Measurements from ENCODE around the gene PRKCI.
A peak's percentile ranks its signal among the peaks of the same experiment; 100 is the strongest.

The PRKCI gene

GRCh38 chr3:170207717-170208116 is 14.5 kb upstream of the PRKCI start:
- DNase-seq (ENCODE audit: low read depth, low spot score) = no peak
- H3K4me1 ChIP-seq (ENCODE audit: insufficient read depth, insufficient read length) = no peaks in the 10 kb centered on the region
- no peaks in the 10 kb centered on the region for H3K36me3 ChIP-seq (ENCODE audit: insufficient read depth, insufficient read length, low read length)
- H3K9ac ChIP-seq (ENCODE audit: insufficient read length, low read depth) = no peak overlapping the region
- no peaks in the 10 kb centered on the region for H3K27me3 ChIP-seq (ENCODE audit: insufficient read depth, insufficient read length)
- TF ChIP-seq SUZ12 (IDR thresholded peaks at IDR 0.05; ENCODE audit: extremely low read depth, insufficient read depth, insufficient read length) = no peak
- no peak for TF ChIP-seq YY1 (IDR thresholded peaks at IDR 0.05; ENCODE audit: insufficient read depth, insufficient read length)
- TF ChIP-seq ZNF274 (IDR thresholded peaks at IDR 0.05; ENCODE audit: low read depth, low read length) = no peak
- no peak overlapping the region for H3K4me3 ChIP-seq (ENCODE audit: insufficient read length, low read depth)
- no peaks in the 10 kb centered on the region for H3K9me3 ChIP-seq (ENCODE audit: insufficient read depth, low read length)

- no peak for DNase-seq (ENCODE audit: low read depth, low spot score)
- no peaks in the 10 kb centered on the region for H3K9me3 ChIP-seq (ENCODE audit: insufficient read depth, low read length)
- no peak overlapping the region for H3K4me3 ChIP-seq (ENCODE audit: insufficient read length, low read depth)
- H3K4me1 ChIP-seq (ENCODE audit: insufficient read depth, insufficient read length) = no peaks in the 10 kb centered on the region
- no peak overlapping the region for H3K9ac ChIP-seq (ENCODE audit: insufficient read length, low read depth)
- no peaks in the 10 kb centered on the region for H3K27me3 ChIP-seq (ENCODE audit: insufficient read depth, insufficient read length)
- no peaks in the 10 kb centered on the region for H3K36me3 ChIP-seq (ENCODE audit: insufficient read depth, insufficient read length, low read length)
- TF ChIP-seq YY1 (IDR thresholded peaks at IDR 0.05; ENCODE audit: insufficient read depth, insufficient read length) (no peak), SUZ12 (IDR thresholded peaks at IDR 0.05; ENCODE audit: extremely low read depth, insufficient read depth, insufficient read length) (no peak), ZNF274 (IDR thresholded peaks at IDR 0.05; ENCODE audit: low read depth, low read length) (no peak)
Observed at GRCh38 chr3:170211668-170212067, 10.6 kb upstream of the PRKCI start.

- no peaks in the 10 kb centered on the region for H3K36me3 ChIP-seq (ENCODE audit: insufficient read depth, insufficient read length, low read length)
- no peaks in the 10 kb centered on the region for H3K27me3 ChIP-seq (ENCODE audit: insufficient read depth, insufficient read length)
- H3K4me3 ChIP-seq (ENCODE audit: insufficient read length, low read depth) = no peak overlapping the region
- no peak for DNase-seq (ENCODE audit: low read depth, low spot score)
- H3K9me3 ChIP-seq (ENCODE audit: insufficient read depth, low read length) = peaks cover 5% of the 10 kb centered on the region; the same call in 1 of the 2 replicates
- no peaks in the 10 kb centered on the region for H3K4me1 ChIP-seq (ENCODE audit: insufficient read depth, insufficient read length)
- TF ChIP-seq SUZ12 (IDR thresholded peaks at IDR 0.05; ENCODE audit: extremely low read depth, insufficient read depth, insufficient read length) = no peak
- TF ChIP-seq YY1 (IDR thresholded peaks at IDR 0.05; ENCODE audit: insufficient read depth, insufficient read length) = no peak
- no peak for TF ChIP-seq ZNF274 (IDR thresholded peaks at IDR 0.05; ENCODE audit: low read depth, low read length)
- H3K9ac ChIP-seq (ENCODE audit: insufficient read length, low read depth) = no peak overlapping the region
Observed at GRCh38 chr3:170219850-170220249, 2.4 kb upstream of the PRKCI start.

GRCh38 chr3:170220871-170221270 is 1.4 kb upstream of the PRKCI start:
- Histone ChIP-seq H3K4me1 (ENCODE audit: insufficient read depth, insufficient read length) (no peaks in the 10 kb centered on the region), H3K27me3 (ENCODE audit: insufficient read depth, insufficient read length) (no peaks in the 10 kb centered on the region), H3K4me3 (ENCODE audit: insufficient read length, low read depth) (no peak overlapping the region), H3K9me3 (ENCODE audit: insufficient read depth, low read length) (peaks cover 5% of the 10 kb centered on the region; the same call in 1 of the 2 replicates), H3K36me3 (ENCODE audit: insufficient read depth, insufficient read length, low read length) (no peaks in the 10 kb centered on the region), H3K9ac (ENCODE audit: insufficient read length, low read depth) (no peak overlapping the region)
- no peak for DNase-seq (ENCODE audit: low read depth, low spot score)
- no peak for TF ChIP-seq SUZ12 (IDR thresholded peaks at IDR 0.05; ENCODE audit: extremely low read depth, insufficient read depth, insufficient read length)
- no peak for TF ChIP-seq YY1 (IDR thresholded peaks at IDR 0.05; ENCODE audit: insufficient read depth, insufficient read length)
- TF ChIP-seq ZNF274 (IDR thresholded peaks at IDR 0.05; ENCODE audit: low read depth, low read length) = no peak

- peak; percentile 16 for DNase-seq (ENCODE audit: low read depth, low spot score)
- H3K4me3 ChIP-seq (ENCODE audit: insufficient read length, low read depth) = peak overlapping the region; percentile 55
Observed at GRCh38 chr3:170222647-170223541, 670 bp downstream of the PRKCI start.

GRCh38 chr3:170225166-170225565 is 2.9 kb downstream of the PRKCI start:
- Histone ChIP-seq H3K4me1 (ENCODE audit: insufficient read depth, insufficient read length) (no peaks in the 10 kb centered on the region), H3K36me3 (ENCODE audit: insufficient read depth, insufficient read length, low read length) (peaks cover 3% of the 10 kb centered on the region)

More at GRCh38 chr3:170222647-170223541, 670 bp downstream of the PRKCI start:
- H3K36me3 ChIP-seq (ENCODE audit: insufficient read depth, insufficient read length, low read length) = peaks cover 3% of the 10 kb centered on the region
- H3K9ac ChIP-seq (ENCODE audit: insufficient read length, low read depth) = peak overlapping the region; percentile 94
- TF ChIP-seq YY1 (IDR thresholded peaks at IDR 0.05; ENCODE audit: insufficient read depth, insufficient read length) = no peak
- TF ChIP-seq ZNF274 (IDR thresholded peaks at IDR 0.05; ENCODE audit: low read depth, low read length) = no peak
- no peak for TF ChIP-seq SUZ12 (IDR thresholded peaks at IDR 0.05; ENCODE audit: extremely low read depth, insufficient read depth, insufficient read length)
- no peaks in the 10 kb centered on the region for H3K4me1 ChIP-seq (ENCODE audit: insufficient read depth, insufficient read length)
- no peaks in the 10 kb centered on the region for H3K27me3 ChIP-seq (ENCODE audit: insufficient read depth, insufficient read length)
- peaks cover 5% of the 10 kb centered on the region; the same call in 1 of the 2 replicates for H3K9me3 ChIP-seq (ENCODE audit: insufficient read depth, low read length)

GRCh38 chr3:170226426-170226960 is 4.3 kb downstream of the PRKCI start:
- Histone ChIP-seq H3K9me3 (ENCODE audit: insufficient read depth, low read length) (no peaks in the 10 kb centered on the region), H3K4me1 (ENCODE audit: insufficient read depth, insufficient read length) (no peaks in the 10 kb centered on the region), H3K27me3 (ENCODE audit: insufficient read depth, insufficient read length) (no peaks in the 10 kb centered on the region), H3K36me3 (ENCODE audit: insufficient read depth, insufficient read length, low read length) (peaks cover 3% of the 10 kb centered on the region), H3K9ac (ENCODE audit: insufficient read length, low read depth) (no peak overlapping the region), H3K4me3 (ENCODE audit: insufficient read length, low read depth) (no peak overlapping the region)
- no peak for TF ChIP-seq SUZ12 (IDR thresholded peaks at IDR 0.05; ENCODE audit: extremely low read depth, insufficient read depth, insufficient read length)
- no peak for TF ChIP-seq YY1 (IDR thresholded peaks at IDR 0.05; ENCODE audit: insufficient read depth, insufficient read length)
- no peak for TF ChIP-seq ZNF274 (IDR thresholded peaks at IDR 0.05; ENCODE audit: low read depth, low read length)
- no peak for DNase-seq (ENCODE audit: low read depth, low spot score)

More at GRCh38 chr3:170225166-170225565, 2.9 kb downstream of the PRKCI start:
- Histone ChIP-seq H3K9me3 (ENCODE audit: insufficient read depth, low read length) (no peaks in the 10 kb centered on the region), H3K27me3 (ENCODE audit: insufficient read depth, insufficient read length) (no peaks in the 10 kb centered on the region), H3K9ac (ENCODE audit: insufficient read length, low read depth) (no peak overlapping the region), H3K4me3 (ENCODE audit: insufficient read length, low read depth) (no peak overlapping the region)
- no peak for DNase-seq (ENCODE audit: low read depth, low spot score)
- TF ChIP-seq YY1 (IDR thresholded peaks at IDR 0.05; ENCODE audit: insufficient read depth, insufficient read length) (no peak), SUZ12 (IDR thresholded peaks at IDR 0.05; ENCODE audit: extremely low read depth, insufficient read depth, insufficient read length) (no peak), ZNF274 (IDR thresholded peaks at IDR 0.05; ENCODE audit: low read depth, low read length) (no peak)

All from NT2/D1 (cell line).